Endothelial cell of umbilical vein (primary cell): Measurements from ENCODE around the gene CDH23. TPM values are rescaled to one million over a fixed set of nuclear protein-coding genes. Genes with fewer than 3 reads are reported as not detected.

ENCODE experiments used
- BruUV-seq: library from RNA; stranded (reverse); fragments of 400-500 nt; replicated peaks from 2 replicates; lab custom pipeline; 2021; lab: Mats Ljungman, UMichigan
- CTCF ChIA-PET: fragments of 300-600, 350-600 bp; sonication (Branson Sonifier 250); formaldehyde crosslinking; loops from one replicate; lab custom pipeline; 2021; ENCODE audit warnings: antibody characterized with exemption, inconsistent platforms; lab: Charles Lee
- POLR2A ChIA-PET: fragments of 300-600, 350-600 bp; sonication (Branson Sonifier 250); formaldehyde crosslinking; loops from one replicate; lab custom pipeline; 2021; ENCODE audit warnings: antibody characterized with exemption, inconsistent platforms; lab: Charles Lee
- DNase-seq: peaks from one replicate; pipeline ENCODE4 v3.0.0-alpha.2; 2011; ENCODE audit warnings: low read depth, low spot score
- FAIRE-seq: peaks from 2 replicates; lab custom pipeline; 2011; peaks lifted over from hg19 to GRCh38; lab: Jason Lieb, UNC
- H2AFZ ChIP-seq: 2 replicates; pipeline ENCODE4 v1.6.0; 2012; ENCODE audit warnings: low read depth, low read length, control low read depth, inconsistent platforms
- H3K27ac ChIP-seq: 2 replicates; pipeline ENCODE4 v1.5.1; 2011; ENCODE audit warnings: low read depth, mild to moderate bottlenecking, control low read depth, low read length, moderate library complexity; ENCODE audit not compliant: insufficient read depth
- H3K27me3 ChIP-seq, 2 experiments: 2 replicates each; pipeline versions ENCODE4 v1.6.0 to v1.6.1; 2011; ENCODE audit warnings: low read length in 2 of 2, mixed read lengths in 1 of 2; ENCODE audit not compliant: control insufficient read depth in 2 of 2, insufficient read depth in 2 of 2
- H3K36me3 ChIP-seq, 2 experiments: 2 replicates in 1 of 2; 3 replicates in 1 of 2; pipeline ENCODE4 v1.5.1; 2011; ENCODE audit warnings: low read length in 2 of 2, mild to moderate bottlenecking in 1 of 2, moderate library complexity in 1 of 2; ENCODE audit not compliant: control insufficient read depth in 2 of 2, insufficient read depth in 2 of 2; ENCODE audit errors: extremely low read depth in 1 of 2
- H3K4me1 ChIP-seq: 3 replicates; pipeline ENCODE4 v1.5.1; 2011; ENCODE audit warnings: mild to moderate bottlenecking, low read length; ENCODE audit not compliant: control insufficient read depth, insufficient read depth; ENCODE audit errors: extremely low read depth
- H3K4me2 ChIP-seq: 2 replicates; pipeline ENCODE4 v1.6.1; 2011; ENCODE audit warnings: low read length, control low read depth, mixed read lengths; ENCODE audit not compliant: insufficient read depth
- H3K4me3 ChIP-seq, 3 experiments: fragments of 200-600 bp in 1 of 3; sonication (generic), shearing (Covaris generic) in 1 of 3; replicated peaks in 1 of 3; 2 replicates each; pipeline ENCODE4 v1.5.1; 2011 to 2016; ENCODE audit warnings: control low read depth in 3 of 3, low read length in 3 of 3, mild to moderate bottlenecking in 2 of 3, inconsistent platforms in 1 of 3, low read depth in 1 of 3, moderate library complexity in 1 of 3; ENCODE audit not compliant: insufficient read depth in 1 of 3
- H3K79me2 ChIP-seq: 2 replicates; pipeline ENCODE4 v1.6.0; 2012; ENCODE audit warnings: low read length, inconsistent platforms; ENCODE audit not compliant: control insufficient read depth, insufficient read depth
- H3K9ac ChIP-seq: replicated peaks from 2 replicates; pipeline ENCODE3; 2011; ENCODE audit warnings: low read length, control low read depth; ENCODE audit not compliant: insufficient read depth; ENCODE audit errors: extremely low read depth
- H3K9me1 ChIP-seq: replicated peaks from 3 replicates; pipeline ENCODE4 v1.6.0; 2011; ENCODE audit warnings: mild to moderate bottlenecking, low read length; ENCODE audit not compliant: control insufficient read depth, insufficient read depth; ENCODE audit errors: extremely low read depth
- H3K9me3 ChIP-seq: replicated peaks from 2 replicates; pipeline ENCODE4 v1.5.1; 2012; ENCODE audit warnings: low read length, inconsistent platforms; ENCODE audit not compliant: control insufficient read depth, insufficient read depth
- H4K20me1 ChIP-seq: replicated peaks from 2 replicates; pipeline ENCODE3; 2011; ENCODE audit warnings: mild to moderate bottlenecking, low read length; ENCODE audit not compliant: control insufficient read depth, insufficient read depth; ENCODE audit errors: extremely low read depth
- EZH2 ChIP-seq: IDR thresholded peaks from 2 replicates; pipeline ENCODE4 v1.6.1; 2012; ENCODE audit warnings: borderline replicate concordance, low read depth, mild to moderate bottlenecking, moderate library complexity, low read length, inconsistent platforms; ENCODE audit not compliant: severe bottlenecking
- FOS ChIP-seq: IDR thresholded peaks from 2 replicates; pipeline ENCODE4 v1.6.1; 2011; ENCODE audit warnings: mild to moderate bottlenecking, low read length, moderate library complexity, borderline replicate concordance; ENCODE audit not compliant: insufficient read depth
- GATA2 ChIP-seq: IDR thresholded peaks from 2 replicates; pipeline ENCODE4 v1.7.0; 2011; ENCODE audit warnings: low read depth, mild to moderate bottlenecking, moderate library complexity, mixed read lengths, low read length; ENCODE audit not compliant: insufficient read length, insufficient read depth
- JUN ChIP-seq: IDR thresholded peaks from 2 replicates; pipeline ENCODE4 v1.6.1; 2011; ENCODE audit warnings: borderline replicate concordance, low read depth; ENCODE audit not compliant: insufficient read length, insufficient read depth
- MYC ChIP-seq: IDR thresholded peaks from one replicate; pipeline ENCODE4 v1.6.1; 2011; ENCODE audit warnings: mild to moderate bottlenecking, low read depth, low read length
- POLR2A ChIP-seq: IDR thresholded peaks from 2 replicates; pipeline ENCODE4 v1.6.1; 2012; ENCODE audit warnings: low read depth, mild to moderate bottlenecking, control low read depth, low read length
- POLR2AphosphoS5 ChIP-seq: IDR thresholded peaks from 2 replicates; pipeline ENCODE4 v1.6.1; 2012; ENCODE audit warnings: low read depth, mild to moderate bottlenecking, control low read depth, low read length, moderate library complexity; ENCODE audit not compliant: insufficient read depth
- dilution Hi-C: fragments of 300-500 bp; cut with MboI; formaldehyde crosslinking; loops from one replicate; pipeline ENCODE4 v1.15.0; 2019; ENCODE audit warnings: low sequenced_read_pairs; ENCODE audit not compliant: extremely low pct_ligation_motif_present
- intact Hi-C: fragments of 100-400 bp; cut with micrococcal nuclease; formaldehyde crosslinking; loops from one replicate; pipeline ENCODE4 v1.10.0; 2022
- polyA plus RNA-seq, 4 experiments: library from polyadenylated mRNA; depleted of rRNA in 3 of 4; stranded (reverse) in 3 of 4; unstranded in 1 of 4; fragments of >200 nt; gene quantifications; 2 replicates each; pipeline versions ENCODE4 v1.2.1 to v1.2.3, GENCODE V29; 2011 to 2012; ENCODE audit warnings: missing spikeins in 1 of 4
- total RNA-seq: library from RNA; stranded (reverse); gene quantifications from 2 replicates; pipeline ENCODE4 v1.2.3, GENCODE V29; 2021
- TF ChIP-seq, protein P1 (sequence below): IDR thresholded peaks from 2 replicates; pipeline ENCODE4 v1.6.1; 2011; ENCODE audit not compliant: insufficient read depth, insufficient read length
- TF ChIP-seq, protein P2 (sequence below), 2 donors: IDR thresholded peaks; 1 replicate in 1 of 2; 2 replicates in 1 of 2; pipeline ENCODE4 v1.5.1; 2011; ENCODE audit warnings: low read length in 2 of 2, mild to moderate bottlenecking in 2 of 2, moderate library complexity in 2 of 2, control low read depth in 1 of 2, inconsistent platforms in 1 of 2, low read depth in 1 of 2; ENCODE audit not compliant: insufficient read depth in 1 of 2; ENCODE audit errors: extremely low read depth in 1 of 2

CDH23 gene
- total and polyA plus RNA-seq, 2 donors (not counting 3 experiments of a cell fraction or from before 2014, with no cell fraction given) = not detected

DNA sequence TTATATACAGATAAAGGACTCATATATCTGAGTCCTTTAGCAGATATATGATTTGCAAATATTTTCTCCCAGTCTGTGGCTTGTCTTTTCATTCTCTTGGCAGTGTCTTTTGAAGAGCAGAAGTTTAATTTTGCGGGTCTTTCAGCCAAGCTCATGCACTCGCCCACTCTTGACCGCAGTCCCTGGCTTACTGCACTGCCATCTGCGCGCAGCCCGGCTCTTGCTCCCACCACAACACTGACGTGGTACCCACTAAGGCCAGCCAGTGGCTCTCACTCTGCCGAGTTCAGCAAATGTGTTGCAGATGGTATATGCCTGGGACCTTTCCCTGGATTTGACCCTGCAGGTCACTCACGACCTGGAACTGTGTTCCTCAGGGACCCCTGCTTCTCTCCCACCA, 74.3 kb downstream of the CDH23 start:
- FAIRE-seq = no peak
- Histone ChIP-seq H3K9ac (no peak overlapping the region), H4K20me1 (no peaks in the 10 kb centered on the region), H3K4me2 (no peak overlapping the region), H3K9me3 (no peaks in the 10 kb centered on the region), H3K27ac (no peak overlapping the region), H3K4me1 (no peaks in the 10 kb centered on the region), H3K9me1 (no peaks in the 10 kb centered on the region), H3K36me3 (no peaks in the 10 kb centered on the region), H3K79me2 (no peaks in the 10 kb centered on the region), H2AFZ (no peak overlapping the region), H3K4me3 (no peak overlapping the region), H3K27me3 (peaks cover 0 to 4% of the 10 kb centered on the region in 2 experiments)
- POLR2A ChIA-PET = no interaction called here
- dilution Hi-C loops = no loop called here
- no TSS peak for BruUV-seq
- DNase-seq = no peak
- intact Hi-C loops = no loop called here
- TF ChIP-seq FOS = no peak
- no peak for TF ChIP-seq GATA2
- no peak for TF ChIP-seq JUN
- TF ChIP-seq, protein P1, sequence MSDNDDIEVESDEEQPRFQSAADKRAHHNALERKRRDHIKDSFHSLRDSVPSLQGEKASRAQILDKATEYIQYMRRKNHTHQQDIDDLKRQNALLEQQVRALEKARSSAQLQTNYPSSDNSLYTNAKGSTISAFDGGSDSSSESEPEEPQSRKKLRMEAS = no peak
- TF ChIP-seq POLR2A = no peak
- no peak for TF ChIP-seq EZH2
- no peak for TF ChIP-seq MYC
- TF ChIP-seq, protein P2, sequence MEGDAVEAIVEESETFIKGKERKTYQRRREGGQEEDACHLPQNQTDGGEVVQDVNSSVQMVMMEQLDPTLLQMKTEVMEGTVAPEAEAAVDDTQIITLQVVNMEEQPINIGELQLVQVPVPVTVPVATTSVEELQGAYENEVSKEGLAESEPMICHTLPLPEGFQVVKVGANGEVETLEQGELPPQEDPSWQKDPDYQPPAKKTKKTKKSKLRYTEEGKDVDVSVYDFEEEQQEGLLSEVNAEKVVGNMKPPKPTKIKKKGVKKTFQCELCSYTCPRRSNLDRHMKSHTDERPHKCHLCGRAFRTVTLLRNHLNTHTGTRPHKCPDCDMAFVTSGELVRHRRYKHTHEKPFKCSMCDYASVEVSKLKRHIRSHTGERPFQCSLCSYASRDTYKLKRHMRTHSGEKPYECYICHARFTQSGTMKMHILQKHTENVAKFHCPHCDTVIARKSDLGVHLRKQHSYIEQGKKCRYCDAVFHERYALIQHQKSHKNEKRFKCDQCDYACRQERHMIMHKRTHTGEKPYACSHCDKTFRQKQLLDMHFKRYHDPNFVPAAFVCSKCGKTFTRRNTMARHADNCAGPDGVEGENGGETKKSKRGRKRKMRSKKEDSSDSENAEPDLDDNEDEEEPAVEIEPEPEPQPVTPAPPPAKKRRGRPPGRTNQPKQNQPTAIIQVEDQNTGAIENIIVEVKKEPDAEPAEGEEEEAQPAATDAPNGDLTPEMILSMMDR (IDR thresholded peaks at IDR 0.05; ENCODE audit: extremely low read depth in 1 of 2, insufficient read depth in 1 of 2, low read depth in 1 of 2, low read length in 2 of 2) = no peak
- no peak for TF ChIP-seq POLR2AphosphoS5
- CTCF ChIA-PET = no interaction called here
